Measurements from ENCODE around the gene DOHH.
"Not testable (repeated sequence)": the region's sequence is repeated elsewhere in the genome, so short reads cannot be mapped to it uniquely, and the experiment has no call there.

DOHH gene

GRCh38 chr19:3533563-3534216, 33.2 kb upstream of the DOHH start:
- no peak overlapping the region for H3K27ac ChIP-seq
- no peak for TF ChIP-seq CTCF (conservative IDR thresholded peaks at IDR 0.05)

GRCh38 chr19:3533033-3533432, 32.6 kb upstream of the DOHH start:
- TF ChIP-seq ZFX (IDR thresholded peaks at IDR 0.05) (no peak), CTCF (conservative IDR thresholded peaks at IDR 0.05) (no peak)
- no peak overlapping the region for H3K27ac ChIP-seq

GRCh38 chr19:3532154-3532786, 31.8 kb upstream of the DOHH start:
- TF ChIP-seq ZFX (IDR thresholded peaks at IDR 0.05) (no peak), CTCF (conservative IDR thresholded peaks at IDR 0.05) (no peak)
- H3K27ac ChIP-seq = no peak overlapping the region

- H3K27ac ChIP-seq = no peak overlapping the region
Observed at GRCh38 chr19:3531716-3532115, 31.2 kb upstream of the DOHH start.

GRCh38 chr19:3530389-3530788, 29.9 kb upstream of the DOHH start:
- no peak overlapping the region for H3K27ac ChIP-seq

More at GRCh38 chr19:3531716-3532115, 31.2 kb upstream of the DOHH start:
- TF ChIP-seq CTCF (conservative IDR thresholded peaks at IDR 0.05) = no peak
- TF ChIP-seq ZFX (IDR thresholded peaks at IDR 0.05) = no peak

GRCh38 chr19:3529299-3529698, 28.8 kb upstream of the DOHH start:
- H3K27ac ChIP-seq = not testable (repeated sequence)

More at GRCh38 chr19:3530389-3530788, 29.9 kb upstream of the DOHH start:
- TF ChIP-seq ZFX (IDR thresholded peaks at IDR 0.05) = no peak
- no peak for TF ChIP-seq CTCF (conservative IDR thresholded peaks at IDR 0.05)

- TF ChIP-seq ZFX (IDR thresholded peaks at IDR 0.05) = no peak
- TF ChIP-seq CTCF (conservative IDR thresholded peaks at IDR 0.05) = no peak
Observed at GRCh38 chr19:3528539-3529211, 28.2 kb upstream of the DOHH start.

More at GRCh38 chr19:3528539-3529211, 28.2 kb upstream of the DOHH start:
- H3K27ac ChIP-seq = no peak overlapping the region

Data from C4-2B (cell line).